GM18873 (cell line): ENCODE data around the gene CLK3.
"Not testable (repeated sequence)": the region's sequence is repeated elsewhere in the genome, so short reads cannot be mapped to it uniquely, and the experiment has no call there.

Experiments used
- ATAC-seq: cut with Tn5 transposase; IDR thresholded peaks from one replicate; pipeline ENCODE4 v1.9.1; 2021; ENCODE audit warnings: mild to moderate bottlenecking, moderate library complexity, moderate number of reproducible peaks; ENCODE audit not compliant: unreplicated experiment, low FRiP score

The CLK3 gene

DNA sequence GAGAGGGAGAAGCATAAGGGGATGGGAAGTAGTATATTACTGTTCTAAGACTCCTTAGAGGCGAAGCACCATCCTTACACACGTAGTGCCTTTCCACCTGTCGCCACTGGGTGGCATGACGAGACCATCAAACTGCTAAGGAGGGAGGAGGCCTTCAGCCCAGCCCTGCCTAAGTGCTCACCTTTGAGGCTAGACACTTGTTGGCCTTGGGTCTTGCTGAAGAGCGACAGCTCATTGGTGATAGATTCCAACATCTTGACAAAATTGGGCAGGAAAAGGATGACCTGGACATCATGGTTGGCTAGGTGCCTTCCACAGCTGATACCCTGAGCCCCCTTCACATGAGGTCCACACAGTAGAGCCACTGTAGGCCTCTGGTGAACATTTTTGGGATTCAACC lies 19.6 kb downstream of the CLK3 start:
- no peak for ATAC-seq

DNA sequence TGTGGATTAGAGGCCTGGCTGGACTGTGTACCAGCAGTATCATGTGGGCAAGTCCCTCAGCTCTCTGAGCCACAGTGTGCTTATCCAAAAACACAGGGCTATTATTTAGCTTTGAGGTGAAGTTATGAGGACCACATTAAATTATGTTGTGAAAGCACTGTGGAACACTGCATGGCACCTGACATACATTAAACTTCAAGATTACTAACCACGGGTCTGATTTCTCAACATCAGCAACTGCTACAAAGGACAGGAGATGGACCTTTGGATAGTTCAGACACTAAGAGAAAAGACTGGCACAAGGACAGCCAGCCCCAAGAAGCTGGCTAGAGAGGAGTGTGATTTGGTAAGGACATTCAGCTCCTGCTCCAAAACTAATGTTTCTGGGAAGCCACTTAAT lies 21.3 kb downstream of the CLK3 start:
- no peak for ATAC-seq

DNA sequence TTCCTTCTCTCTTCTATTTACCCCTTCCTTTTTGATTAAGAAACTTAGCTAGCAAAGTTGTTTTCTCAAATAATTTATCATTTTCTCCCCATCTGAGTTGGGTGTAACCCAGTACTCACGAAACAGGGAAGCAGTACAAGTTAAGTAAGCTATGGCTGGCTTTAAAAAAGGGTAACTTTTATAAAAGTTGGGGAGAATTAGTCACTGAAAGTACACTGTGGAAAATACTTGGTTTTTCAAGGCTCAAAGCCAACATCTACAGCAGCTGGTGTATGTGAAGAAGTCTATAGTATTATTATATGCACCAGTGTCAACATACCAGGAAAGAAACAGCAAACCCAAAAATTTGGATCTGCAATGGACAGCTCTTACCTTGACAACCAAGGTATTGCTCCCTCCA lies 25.5 kb downstream of the CLK3 start:
- ATAC-seq, result no peak

DNA sequence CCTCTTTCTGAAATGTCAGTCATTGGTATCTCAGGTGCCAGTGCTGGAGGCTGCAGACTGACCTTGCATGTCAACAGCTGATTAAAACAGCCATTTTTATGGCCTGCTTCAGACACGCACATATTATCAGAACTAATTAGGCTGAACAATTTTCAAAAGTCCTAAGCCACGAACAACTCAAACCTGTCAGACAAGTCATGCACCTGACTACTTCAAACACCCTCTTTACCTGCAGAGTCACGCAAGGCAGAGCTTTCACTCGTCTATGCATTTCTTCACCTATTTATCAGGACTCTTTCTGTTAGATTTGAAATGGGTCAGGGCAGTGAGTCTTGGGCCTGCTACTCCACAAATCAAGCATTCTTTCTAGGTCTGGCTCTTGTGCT lies 26.7 kb downstream of the CLK3 start:
- ATAC-seq, result no peak

DNA sequence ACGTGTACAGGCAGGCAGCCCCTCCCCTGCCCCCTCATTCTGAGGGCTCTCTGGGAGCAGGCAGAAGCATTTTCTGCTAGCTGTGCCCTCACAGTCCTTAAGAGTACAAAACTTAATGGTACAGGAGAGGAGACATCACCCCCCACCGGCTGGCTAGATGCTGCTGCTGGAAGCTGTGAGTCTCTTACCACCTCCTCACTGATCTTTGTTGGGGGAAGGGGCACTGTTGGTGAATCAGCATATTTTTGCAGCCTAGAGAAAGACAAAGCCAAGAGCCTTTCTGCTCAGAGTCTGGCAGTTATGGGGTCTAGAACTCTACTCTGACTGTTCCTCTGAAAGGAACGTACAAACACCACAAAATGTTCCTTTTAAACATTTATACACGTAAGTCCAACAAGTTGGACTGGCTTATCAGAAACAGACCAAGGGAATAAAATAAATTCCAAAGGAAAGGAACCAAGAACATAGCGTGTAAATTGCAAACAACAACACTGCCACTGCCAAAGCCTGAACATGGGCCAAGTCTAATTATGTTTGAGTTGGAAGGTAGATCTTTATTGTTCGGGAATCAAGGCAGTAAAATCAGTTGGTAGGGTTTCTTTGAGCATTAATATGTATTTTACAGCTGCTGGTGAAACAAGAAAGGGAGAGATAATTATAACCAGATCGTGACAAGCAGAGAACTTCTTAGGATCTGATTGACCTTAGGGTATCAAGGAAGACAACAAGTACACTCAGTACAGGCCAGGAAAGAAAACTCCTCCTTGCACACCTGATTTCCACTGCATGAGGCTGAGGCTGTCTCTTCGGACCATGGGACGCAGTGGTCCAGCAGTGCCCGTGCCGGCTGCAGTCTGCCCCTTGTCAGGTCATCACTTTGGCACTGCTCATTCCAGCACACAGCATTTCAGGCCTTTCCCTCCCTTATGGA lies 27.4 kb downstream of the CLK3 start:
- ATAC-seq, result no peak

DNA sequence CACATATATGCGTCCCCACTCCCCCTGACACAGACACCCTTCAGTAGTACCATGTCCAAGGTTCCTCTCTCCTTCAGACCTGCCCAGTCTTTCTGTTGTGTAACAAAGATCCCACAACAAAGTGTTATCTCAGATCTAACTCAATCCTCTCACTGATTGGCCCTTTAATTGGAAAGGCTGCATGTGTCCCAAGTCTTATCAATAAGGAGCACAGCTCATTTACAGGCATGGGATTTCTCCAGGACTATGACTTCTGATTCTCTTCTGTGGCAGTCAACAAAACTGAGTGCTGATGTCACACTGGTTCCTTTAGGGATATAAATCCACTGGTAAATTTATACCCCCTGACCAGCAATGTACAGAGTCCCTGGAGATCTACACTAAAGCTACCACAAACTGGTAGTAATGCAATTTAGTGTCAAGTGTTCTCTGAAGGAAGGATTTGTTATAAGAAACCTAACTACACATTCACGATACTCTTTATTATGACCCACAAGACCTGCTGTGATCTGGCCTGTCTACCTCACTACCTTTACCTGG lies 28.1 kb downstream of the CLK3 start:
- no peak for ATAC-seq

DNA sequence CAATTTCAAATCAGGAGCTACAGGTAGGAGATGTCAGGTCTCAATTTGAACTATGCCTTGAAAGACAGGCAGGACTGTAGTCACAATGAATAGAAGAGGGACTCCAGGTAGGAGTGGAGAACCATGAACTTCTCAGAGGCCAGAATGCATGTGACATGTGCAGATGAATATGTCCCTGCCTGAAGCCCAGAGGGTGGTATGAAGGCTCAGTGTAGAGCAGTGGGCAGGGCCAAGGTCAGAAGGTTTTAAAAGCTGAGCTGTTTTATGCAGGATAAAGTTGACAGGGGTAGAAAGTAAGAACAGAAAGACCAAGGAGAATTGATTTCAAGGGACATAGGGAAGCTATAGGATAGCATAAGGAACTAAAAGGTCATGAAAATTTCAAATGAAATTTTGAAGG lies 30.8 kb downstream of the CLK3 start:
- ATAC-seq, result no peak

DNA sequence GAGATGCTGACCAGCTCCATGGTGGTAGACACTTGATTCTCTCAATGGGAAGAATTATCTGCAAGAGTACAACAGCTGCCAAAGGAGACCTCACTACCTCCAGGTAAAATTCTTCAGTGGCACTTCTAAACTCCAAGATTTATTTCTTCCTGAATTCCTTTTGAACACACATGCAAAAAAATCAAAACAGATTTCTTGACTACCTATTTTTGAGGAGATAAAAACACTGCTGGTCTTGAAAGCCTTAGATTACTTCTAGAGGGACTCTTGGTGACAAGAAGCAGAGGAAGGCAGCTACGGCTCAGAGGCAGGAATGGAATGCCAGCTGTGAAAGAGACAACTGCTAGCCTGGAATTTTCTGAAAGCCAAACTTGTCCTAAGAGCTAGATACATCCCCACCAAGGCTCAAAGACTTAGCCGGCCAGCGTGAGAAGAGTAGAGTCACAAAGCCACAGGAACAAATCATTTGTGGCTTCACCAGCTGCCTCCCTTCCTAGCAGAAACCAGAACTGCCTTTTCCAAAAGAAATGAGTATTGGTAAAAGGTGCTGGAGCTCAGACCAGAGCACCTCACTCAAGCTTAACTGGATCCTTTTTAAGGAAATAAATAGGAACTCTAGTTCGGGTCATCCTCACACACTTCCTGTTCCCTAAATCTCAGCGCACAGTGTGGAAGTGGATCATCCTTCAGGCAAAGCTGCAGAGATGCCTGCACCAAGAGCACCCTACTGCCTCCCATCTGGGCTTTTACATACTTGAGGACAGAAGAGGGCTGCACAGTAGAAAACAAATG lies 32.6 kb downstream of the CLK3 start:
- no peak for ATAC-seq

DNA sequence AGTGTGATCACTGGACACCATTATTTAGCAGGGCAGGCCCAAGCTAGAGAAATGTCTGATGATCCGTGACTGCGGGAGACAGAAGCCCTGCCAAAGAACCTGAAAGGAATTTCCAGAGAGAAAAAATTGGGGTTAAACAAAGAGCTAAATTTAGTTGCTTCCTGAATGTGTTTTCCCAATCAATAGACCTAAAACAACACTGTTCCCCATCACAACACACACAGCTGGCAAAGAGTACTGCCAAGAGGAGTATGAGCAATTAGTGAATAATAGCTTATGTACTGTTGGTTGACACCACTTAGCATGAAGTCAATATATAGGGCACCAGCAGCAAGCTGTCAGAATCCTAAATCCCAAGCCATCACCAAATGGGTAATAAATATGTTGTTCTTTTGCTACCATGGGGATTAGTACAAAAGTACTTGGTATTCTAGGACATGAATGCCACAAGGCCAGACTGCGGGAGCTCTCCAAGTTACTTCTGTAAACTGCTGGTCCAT lies 35.7 kb downstream of the CLK3 start:
- no peak for ATAC-seq

DNA sequence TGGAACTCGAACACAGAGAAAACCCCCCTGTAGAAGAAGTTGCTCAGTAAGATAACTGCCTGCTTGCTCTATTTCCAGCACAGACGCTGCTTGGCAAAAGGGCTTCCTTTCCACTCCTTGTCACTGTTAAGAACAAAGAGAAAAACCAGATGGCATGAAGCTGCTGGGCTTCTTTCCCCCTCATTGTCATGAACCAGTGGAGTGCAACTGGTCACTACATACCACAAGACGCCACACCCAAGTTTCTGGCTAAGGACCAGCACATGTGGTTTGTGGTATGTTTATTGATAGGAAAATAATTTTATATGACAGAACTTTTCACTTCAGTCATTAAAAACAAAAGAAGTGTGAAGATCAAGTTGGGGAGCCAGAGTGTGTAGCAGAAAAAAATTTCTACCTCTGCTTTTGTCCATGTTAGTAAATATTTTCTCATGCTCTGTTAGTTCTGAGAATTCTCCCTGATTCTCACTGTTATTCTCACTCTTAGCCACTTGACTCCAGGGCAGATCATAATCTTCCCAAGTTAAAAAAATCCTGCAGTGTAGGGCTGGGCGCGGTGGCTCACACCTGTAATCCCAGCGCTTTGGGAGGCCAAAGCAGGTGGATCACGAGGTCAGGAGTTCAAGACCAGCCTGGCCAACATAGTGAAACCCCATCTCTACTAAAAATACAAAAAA lies 37.9 kb downstream of the CLK3 start:
- ATAC-seq, result no peak

DNA sequence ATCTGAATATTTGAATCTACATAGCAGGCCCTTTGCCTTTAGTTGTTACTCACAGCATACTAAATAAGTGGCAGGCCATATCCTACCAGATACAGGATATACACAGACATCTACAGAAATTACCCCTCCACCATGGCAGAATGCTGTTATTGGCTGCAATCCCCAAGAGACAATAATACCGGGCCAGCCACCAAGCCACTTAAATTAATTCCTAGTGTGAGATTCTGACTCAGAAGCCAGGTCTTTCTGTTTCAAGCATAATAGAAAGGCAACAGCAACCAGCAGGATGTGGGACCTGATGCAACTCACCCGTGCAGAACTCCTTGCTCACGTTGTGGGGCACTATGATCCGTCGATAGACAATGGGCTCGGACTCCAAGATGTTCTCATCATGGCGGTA lies 39.8 kb downstream of the CLK3 start:
- ATAC-seq, result no peak

DNA sequence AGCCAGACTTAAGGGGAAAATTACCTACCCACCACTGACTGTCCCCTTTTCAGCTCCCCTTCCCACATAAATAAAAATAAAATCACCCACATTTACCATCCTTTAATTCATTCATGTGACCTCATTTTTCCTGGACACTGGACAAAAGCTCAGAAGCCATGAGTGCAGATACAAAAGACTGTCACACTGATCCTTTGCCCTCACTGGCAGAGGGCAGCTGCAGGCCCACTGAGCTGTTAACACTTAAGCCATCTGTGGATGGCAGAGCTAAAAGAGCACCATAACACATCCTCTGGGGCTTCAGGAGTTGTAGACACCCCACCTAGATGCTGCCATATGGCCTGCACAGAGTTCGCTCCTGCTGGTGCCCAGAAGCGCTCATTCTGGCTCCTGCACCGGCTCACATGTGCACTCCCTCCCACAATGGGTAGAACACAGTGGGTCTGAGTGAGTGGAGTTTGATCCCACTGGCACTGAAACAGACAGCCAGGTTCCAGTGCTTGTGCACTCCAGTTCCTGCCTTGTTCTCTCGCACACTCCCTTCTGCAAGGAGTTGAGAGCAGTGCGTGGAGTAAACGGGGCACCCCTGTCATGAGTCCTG lies 41.4 kb downstream of the CLK3 start:
- ATAC-seq, result no peak

DNA sequence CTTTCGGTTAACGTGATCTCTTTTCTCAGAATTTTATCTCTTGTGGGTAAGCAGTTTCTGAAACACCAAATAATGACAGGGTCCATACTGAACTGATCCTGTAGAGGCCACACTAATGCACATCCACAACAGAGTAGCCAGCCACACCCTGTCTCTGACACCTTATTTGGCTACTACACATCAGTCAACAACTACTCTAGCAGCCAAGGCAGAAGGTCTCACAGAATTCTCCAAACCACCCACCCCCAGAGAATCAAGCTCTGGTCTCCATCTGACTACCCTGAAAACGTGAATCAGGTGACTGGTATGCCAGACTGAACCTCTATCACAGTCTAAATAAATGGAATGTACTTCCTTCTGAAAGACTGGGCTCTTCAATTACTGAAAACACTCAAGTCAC lies 42.2 kb downstream of the CLK3 start:
- no peak for ATAC-seq

DNA sequence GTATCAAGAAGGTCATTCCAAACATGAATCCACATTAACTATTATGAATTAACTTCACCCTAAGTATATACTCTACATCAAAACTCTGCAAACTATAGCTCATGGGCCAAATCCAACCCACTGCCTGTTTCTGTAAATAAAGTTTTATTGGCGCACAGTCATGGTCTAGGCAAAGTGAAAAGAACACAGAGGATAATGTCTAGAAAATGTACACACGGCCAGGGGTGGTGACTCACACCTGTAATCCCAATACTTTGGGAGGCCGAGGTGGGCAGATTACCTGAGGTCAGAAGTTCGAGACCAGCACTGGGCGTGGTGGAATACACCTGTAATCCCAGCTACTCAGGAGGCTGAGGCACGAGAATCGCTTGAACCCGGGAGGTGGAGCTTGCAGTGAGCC lies 45.6 kb downstream of the CLK3 start:
- not testable (repeated sequence) for ATAC-seq

DNA sequence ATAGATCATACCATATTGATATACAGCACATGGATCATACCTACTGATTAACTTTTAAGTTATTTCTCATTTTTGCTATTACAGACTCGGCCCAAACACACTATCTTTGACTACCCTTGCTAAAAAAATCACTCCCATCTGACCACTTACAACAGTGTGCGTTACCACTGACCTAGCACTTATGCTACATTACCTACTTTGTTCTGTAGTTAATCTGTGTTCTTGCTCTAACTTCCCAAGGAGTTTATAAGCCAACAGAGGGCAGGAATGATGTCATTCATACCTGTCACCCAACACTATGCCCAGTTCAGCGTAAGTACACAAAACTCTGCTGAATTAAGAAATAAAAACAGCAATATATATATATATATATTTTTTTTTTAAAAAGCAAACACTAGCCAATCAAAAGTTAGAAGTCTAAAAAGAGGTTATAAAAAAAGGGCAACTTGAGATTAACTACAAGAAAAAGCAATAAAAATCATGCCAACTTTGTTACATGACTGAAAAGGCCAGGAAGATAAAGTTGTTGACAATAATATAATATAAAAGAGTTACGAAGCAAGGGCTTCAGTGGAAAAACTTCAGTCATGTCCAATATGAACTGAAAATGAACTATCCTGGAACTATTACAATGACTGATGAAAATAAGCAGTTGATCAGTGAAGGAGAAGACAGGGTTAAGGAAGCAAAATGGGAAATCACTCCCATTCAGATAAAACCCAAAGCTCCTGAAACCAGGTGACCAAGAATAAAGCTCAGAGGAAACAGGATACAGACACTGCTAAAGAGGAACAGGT lies 46.6 kb downstream of the CLK3 start:
- ATAC-seq, result no peak

DNA sequence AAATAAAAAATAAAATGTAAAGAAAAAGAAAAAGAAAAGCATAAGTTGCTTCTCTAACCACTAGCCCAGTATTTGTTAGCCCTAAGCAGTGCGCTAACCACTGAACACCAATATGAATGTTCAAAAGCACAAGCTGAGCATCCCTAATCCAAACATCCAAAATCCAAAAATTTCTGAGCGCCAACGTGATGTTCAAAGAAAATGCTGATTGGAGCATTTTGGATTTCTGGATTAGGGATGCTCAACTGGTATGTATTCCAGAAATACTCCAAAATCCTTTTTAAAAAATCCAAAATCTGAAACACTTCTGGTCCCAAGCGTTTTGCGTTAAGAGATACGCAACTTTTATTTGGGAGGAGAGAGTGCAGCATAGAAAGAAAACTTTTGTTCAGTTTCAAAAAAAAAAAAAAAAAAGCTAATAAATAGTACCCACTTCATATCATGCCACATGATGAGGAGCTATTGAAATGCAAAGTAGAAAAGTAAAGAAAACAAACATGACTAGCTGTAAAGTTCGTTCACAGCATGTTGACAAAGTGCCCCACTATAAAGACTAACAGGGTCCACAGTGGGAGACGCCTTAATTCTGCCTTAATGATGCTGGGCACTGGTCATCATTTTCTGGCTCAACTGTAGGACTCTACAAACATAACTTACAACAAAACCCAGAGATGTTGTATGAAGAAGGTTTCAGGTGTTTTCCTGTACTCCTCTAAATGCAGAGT lies 47.8 kb downstream of the CLK3 start:
- ATAC-seq, result no peak

DNA sequence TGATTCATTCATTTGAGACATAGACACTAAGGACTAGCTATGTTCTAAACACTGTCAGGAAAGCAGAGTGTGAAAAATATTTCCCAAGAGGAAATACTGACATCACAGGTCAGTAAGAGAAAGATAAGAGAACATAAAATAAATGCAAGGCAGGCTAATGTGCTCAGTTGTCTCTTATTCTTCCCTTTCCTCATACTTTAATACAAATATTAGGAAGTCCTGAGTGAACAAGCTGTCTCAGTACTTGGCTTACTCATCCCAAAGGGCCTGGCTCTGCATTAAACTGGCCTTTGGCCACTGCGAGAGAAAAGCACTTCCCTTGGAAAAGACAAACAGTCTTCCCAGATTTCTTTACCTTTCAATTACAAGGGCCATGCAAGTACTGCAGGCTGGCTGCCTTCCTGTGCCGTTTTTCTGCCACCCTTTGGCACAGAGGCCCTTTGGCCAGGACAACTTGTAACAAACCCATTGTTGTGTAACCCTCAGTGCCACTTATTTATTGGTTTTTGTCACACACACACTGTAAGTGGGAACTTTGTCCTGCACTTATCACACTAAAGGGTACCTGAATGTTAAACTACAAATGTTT lies 48.5 kb downstream of the CLK3 start:
- ATAC-seq, result no peak

DNA sequence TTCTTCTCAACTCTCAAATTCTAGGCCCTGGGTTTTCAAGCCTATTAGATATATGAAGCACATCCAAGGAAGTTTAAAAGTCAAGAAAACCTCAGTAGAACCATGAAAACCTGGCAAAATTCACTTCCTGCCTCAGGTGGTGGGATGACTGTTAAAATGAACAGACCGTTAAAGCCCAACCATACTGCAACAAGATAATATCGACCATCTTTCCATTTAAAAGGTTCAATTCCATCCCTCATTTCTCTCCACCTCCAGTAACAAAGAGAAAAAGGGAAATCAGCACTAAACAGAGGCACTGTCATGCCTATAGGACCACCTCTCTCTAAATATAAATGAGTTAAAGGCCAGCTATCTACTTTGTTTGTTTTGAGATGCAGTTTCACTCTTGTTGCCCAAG lies 49.0 kb downstream of the CLK3 start:
- ATAC-seq, result no peak

DNA sequence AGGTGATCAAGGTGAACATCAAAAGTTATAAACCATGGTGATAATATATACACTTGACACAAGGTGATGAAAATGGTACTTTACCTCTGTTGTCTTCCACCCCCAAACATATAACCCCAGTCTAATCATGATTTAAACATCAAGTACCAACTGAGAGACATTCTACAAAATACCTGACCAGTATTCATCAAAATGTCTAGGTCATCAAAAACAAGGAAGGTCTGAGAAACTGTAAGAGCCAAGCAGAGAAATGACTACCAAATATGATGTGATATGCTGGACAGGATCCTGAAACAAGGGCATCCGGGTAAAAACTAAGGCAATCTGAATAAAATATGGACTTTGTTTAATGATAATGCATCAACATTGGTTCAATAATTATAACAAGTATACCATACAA lies 52.3 kb downstream of the CLK3 start:
- ATAC-seq, result no peak
